Activated T-cell treated with anti-CD3 and anti-CD28 coated beads, Interleukin-2, amount 50 U/mL, for 4 hours (primary cell): ENCODE measurements around the gene DLG2. TPM values are rescaled to one million over a fixed set of nuclear protein-coding genes. Genes with fewer than 3 reads are reported as not detected.

Source experiments
- ATAC-seq, 2 donors: fragments of 200-7000 bp; cut with Tn5 transposase; one replicate each; pipeline ENCODE4 v1.10.0; 2021
- DNase-seq: peaks from one replicate; pipeline ENCODE4 v3.0.0-alpha.2; 2020
- H3K27me3 Mint-ChIP-seq: one replicate; pipeline ENCODE4 v1.8.0; 2021; ENCODE audit warnings: low read depth, mixed read lengths
- H3K36me3 Mint-ChIP-seq: one replicate; pipeline ENCODE4 v1.8.0; 2022; ENCODE audit warnings: mixed read lengths; ENCODE audit not compliant: insufficient read depth
- H3K4me1 Mint-ChIP-seq: one replicate; pipeline ENCODE4 v1.8.0; 2021; ENCODE audit warnings: low read depth, mixed read lengths
- H3K4me3 Mint-ChIP-seq: one replicate; pipeline ENCODE4 v1.8.0; 2021; ENCODE audit warnings: mild to moderate bottlenecking, moderate library complexity, mixed read lengths
- H3K9me3 Mint-ChIP-seq: one replicate; pipeline ENCODE4 v1.8.0; 2021; ENCODE audit warnings: mixed read lengths
- total RNA-seq, 3 donors: library from RNA; stranded (reverse); gene quantifications; one replicate each; pipeline ENCODE4 v1.2.1, GENCODE V29; 2021

Gene DLG2
- total RNA-seq, 3 donors from 2014 or later: 0.54 to 1.3 (median 0.58) TPM

DNA sequence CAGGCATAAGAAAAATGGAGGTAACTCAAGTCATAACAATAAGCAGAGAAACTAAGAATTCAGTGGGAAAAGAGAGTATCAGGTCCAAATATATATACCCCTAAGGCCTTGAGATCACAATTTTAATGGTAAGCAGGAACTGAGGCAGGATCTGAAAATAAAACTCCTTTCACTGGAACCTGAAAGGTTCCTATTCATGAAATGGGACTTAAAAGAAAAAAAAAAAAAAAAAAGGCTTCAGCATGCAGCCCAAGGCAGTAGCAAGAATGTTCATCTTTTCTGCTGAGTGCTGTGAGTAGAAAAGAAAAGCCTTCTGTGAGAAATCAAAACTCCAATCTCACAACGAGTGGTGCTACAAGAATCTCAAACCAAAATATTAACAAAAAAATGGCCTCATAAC is 75.3 kb downstream of the DLG2 start:
- Mint-ChIP-seq H3K4me3 (no peak overlapping the region), H3K9me3 (peaks cover 5% of the 10 kb centered on the region), H3K27me3 (peaks cover 9% of the 10 kb centered on the region), H3K36me3 (peaks cover 1% of the 10 kb centered on the region), H3K4me1 (no peaks in the 10 kb centered on the region)
- DNase-seq (no peak), ATAC-seq (no peak)

DNA sequence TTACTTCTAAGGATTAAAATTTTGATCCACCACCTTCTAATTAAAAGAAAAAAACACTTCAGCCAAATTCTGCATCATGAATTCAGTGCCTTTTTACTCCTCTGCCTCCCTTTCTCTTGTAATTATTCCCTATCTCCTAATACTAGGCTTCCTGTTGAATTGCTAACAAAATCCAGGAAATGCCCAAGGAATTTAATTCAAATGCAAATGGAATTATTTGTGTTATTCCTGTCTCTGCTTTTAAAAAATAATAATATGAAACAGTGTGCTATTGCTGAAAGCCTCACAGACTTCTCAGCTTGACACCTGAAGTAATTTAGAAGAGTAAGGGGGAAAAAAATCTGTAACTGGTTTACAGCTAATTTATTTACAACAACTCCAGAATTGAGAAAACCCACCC is 85.5 kb downstream of the DLG2 start:
- no peak for DNase-seq
- Mint-ChIP-seq H3K4me3 (no peak overlapping the region), H3K9me3 (peaks cover 7% of the 10 kb centered on the region), H3K36me3 (no peaks in the 10 kb centered on the region), H3K27me3 (no peaks in the 10 kb centered on the region), H3K4me1 (no peaks in the 10 kb centered on the region)
- no peak for ATAC-seq

DNA sequence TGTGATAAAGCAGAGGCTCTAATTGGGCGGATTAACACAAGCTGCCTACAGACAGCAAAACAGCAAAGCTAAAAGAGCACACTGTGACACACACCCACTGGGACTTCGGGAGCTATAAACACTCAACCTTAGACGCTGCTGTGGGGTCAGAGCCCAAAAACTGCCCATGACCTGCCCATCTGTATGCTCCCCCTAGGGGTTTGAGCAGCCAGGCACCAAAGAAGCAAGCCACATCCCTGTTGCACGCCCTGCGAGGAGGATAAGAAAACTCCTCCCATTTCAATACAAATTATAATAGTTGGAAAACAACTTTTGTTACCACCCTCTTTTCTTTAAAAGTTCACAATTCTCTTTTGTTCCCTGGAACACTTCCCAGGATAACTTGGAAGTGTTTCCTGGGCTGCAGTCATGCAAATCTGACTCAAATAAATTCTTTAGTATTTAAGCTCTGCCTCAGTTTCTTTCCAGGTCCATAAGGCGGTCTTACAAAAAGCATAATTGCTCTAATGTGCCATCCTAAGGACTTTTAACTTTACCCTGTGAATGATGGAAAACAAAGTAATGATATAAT is 86.4 kb downstream of the DLG2 start:
- H3K4me3 Mint-ChIP-seq: no peak overlapping the region
- no peaks in the 10 kb centered on the region for H3K4me1 Mint-ChIP-seq
- ATAC-seq (no peak), DNase-seq (no peak)
- no peaks in the 10 kb centered on the region for H3K36me3 Mint-ChIP-seq
- H3K27me3 Mint-ChIP-seq: no peaks in the 10 kb centered on the region
- peaks cover 7% of the 10 kb centered on the region for H3K9me3 Mint-ChIP-seq

DNA sequence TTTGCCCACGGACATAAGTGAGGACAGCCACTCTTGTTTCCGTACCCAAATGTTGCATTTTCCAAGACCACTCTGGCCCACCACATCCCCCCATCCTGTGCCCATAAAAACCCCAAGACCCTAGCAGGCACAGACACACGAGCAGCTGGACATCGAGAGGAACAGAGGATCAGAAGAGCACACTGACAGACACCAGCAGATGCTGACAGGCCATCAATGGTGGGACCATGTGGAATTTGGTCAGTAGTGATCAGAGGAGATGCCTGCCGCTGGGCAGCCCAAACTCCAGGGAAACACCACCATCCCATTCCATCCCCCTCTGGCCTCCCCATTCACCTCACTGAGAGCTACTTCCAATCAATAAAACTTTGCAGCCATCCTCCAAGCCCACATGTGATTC is 87.0 kb downstream of the DLG2 start:
- DNase-seq: no peak
- no peak overlapping the region for H3K4me3 Mint-ChIP-seq
- H3K4me1 Mint-ChIP-seq: no peaks in the 10 kb centered on the region
- H3K27me3 Mint-ChIP-seq: no peaks in the 10 kb centered on the region
- H3K36me3 Mint-ChIP-seq: no peaks in the 10 kb centered on the region
- peaks cover 7% of the 10 kb centered on the region for H3K9me3 Mint-ChIP-seq
- no peak for ATAC-seq

DNA sequence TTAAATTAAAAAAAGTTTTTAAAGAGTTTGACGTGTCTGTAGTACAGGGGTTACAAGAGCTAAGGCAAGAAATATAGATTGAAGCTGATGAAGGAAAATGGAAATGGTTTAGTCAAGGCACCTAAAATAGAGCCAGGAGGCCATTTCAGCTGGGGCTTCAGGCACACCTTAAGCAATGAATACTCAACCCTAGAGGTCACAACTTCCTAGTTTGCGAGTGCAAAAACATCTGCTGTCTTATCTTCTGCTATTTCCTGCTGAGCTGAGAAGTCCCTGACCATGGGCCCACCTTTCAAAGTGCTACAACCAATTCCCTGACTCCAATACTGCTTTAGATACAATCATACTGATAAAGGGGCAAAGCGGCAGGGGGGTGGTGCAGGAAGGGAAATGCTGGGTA is 87.4 kb downstream of the DLG2 start:
- Mint-ChIP-seq H3K9me3 (peaks cover 11% of the 10 kb centered on the region), H3K4me1 (no peaks in the 10 kb centered on the region)

DNA sequence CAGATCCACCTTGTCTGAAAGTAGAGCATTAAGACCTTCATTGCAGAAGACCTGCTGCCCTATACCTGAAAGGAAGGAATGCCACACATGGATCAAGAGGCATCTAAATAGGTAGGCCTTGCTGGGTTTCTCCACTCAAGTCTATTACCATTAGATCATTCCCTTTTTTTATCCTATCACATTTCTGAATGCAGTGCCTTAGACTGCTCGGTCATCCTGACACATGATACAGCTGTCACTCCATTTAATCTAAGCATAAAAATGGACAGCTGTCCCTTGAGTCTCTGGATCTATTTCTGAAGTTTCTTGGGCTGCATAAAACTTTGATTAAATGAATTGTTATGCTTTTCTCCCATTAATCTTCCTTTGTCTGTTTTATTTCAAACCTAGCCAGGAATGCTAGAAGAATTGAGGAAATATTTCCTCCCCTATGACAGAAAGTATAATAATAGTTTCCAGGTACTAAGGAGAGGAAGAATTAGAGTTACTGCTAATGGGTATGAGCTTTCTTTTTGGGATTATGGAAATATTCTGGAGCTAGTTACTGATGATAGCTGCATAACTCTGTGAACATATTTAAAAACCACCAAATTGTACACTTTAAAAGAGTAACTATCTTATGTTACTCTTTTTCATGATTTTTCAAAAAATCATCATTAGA is 88.0 kb downstream of the DLG2 start:
- no peak for DNase-seq
- H3K27me3 Mint-ChIP-seq: no peaks in the 10 kb centered on the region
- no peak for ATAC-seq
- no peak overlapping the region for H3K4me3 Mint-ChIP-seq
- H3K36me3 Mint-ChIP-seq: peaks cover 2% of the 10 kb centered on the region
- H3K4me1 Mint-ChIP-seq: no peaks in the 10 kb centered on the region
- H3K9me3 Mint-ChIP-seq: peaks cover 14% of the 10 kb centered on the region

More for the DNA sequence above, 87.4 kb downstream of the DLG2 start:
- DNase-seq (no peak), ATAC-seq (no peak)
- Mint-ChIP-seq H3K4me3 (no peak overlapping the region), H3K36me3 (peaks cover 2% of the 10 kb centered on the region), H3K27me3 (no peaks in the 10 kb centered on the region)

DNA sequence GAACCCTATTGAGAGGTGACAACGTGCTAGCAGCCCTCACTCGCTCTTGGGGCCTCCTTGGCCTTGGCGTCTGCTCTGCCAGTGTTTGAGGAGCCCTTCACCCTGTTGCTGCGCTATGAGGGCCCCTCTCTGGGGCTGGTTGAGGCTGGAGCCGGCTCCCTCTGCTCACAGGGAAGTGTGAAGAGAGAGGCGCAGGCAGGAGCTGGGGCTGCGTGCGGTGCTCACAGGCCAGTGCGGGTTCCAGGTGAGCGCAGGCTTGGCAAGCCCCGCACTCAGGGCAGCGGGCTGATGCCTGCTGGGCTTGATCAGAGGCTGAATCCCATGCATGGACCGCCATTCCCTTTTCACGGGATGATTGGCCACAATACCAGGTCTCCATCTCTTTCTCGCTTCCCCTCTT is 90.7 kb downstream of the DLG2 start:
- no peaks in the 10 kb centered on the region for H3K27me3 Mint-ChIP-seq
- DNase-seq: no peak
- peaks cover 2% of the 10 kb centered on the region for H3K36me3 Mint-ChIP-seq
- no peaks in the 10 kb centered on the region for H3K4me1 Mint-ChIP-seq
- peaks cover 14% of the 10 kb centered on the region for H3K9me3 Mint-ChIP-seq
- H3K4me3 Mint-ChIP-seq: no peak overlapping the region
- no peak for ATAC-seq

DNA sequence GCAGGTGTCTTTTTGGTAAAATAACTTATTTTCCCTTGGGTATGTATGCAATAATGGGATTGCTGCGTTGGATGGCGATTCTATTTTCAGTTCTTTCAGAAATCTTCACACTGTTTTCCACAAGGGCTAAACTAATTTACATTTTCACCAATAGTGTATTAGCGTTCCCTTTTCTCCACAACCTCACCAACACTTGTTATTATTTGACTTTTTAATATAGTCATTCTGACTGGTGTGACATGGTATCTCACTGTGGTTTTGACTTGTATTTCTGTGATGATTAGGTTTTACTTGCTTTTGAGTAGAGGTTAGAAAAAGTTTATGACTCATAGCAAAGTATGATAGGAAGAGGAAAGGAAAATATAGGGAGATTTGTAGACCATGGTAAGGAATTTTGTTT is 92.3 kb downstream of the DLG2 start:
- peaks cover 2% of the 10 kb centered on the region for H3K36me3 Mint-ChIP-seq
- no peaks in the 10 kb centered on the region for H3K4me1 Mint-ChIP-seq
- no peak for DNase-seq
- ATAC-seq: no peak
- no peaks in the 10 kb centered on the region for H3K27me3 Mint-ChIP-seq
- peaks cover 14% of the 10 kb centered on the region for H3K9me3 Mint-ChIP-seq
- no peak overlapping the region for H3K4me3 Mint-ChIP-seq

DNA sequence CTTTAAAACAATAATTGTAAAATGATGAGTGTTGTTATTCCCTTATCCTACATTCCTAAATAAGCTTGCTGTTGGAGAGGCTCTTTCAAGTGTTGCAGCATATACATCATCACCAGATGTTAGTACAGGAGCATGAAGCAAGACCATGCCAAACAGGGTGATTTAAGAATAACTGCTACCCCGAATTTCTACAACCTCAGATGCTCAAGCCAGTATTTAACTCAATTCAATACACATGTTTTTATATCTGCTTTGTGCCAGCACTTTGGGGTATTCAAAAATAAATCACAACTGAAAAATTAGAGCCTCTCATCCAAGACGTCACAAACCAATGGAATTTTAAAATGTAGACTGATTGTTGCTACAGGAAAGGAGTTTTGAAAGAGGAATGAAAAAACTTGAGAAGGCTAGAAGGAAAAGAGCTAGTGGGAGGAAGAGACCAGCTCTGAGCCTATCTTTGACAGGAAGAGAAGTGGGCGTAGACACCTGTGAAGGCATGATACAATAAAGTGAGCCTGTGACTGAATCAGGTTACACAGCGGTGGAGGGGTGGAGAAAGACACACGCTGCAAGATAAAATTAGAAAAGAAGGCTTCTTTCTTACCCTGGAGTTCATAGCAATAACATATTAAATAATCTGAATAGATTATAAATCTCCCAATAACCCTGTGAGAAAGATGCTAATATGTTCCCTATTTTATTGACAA is 95.8 kb downstream of the DLG2 start:
- Mint-ChIP-seq H3K9me3 (peaks cover 11% of the 10 kb centered on the region), H3K36me3 (peaks cover 2% of the 10 kb centered on the region), H3K4me1 (no peaks in the 10 kb centered on the region), H3K4me3 (no peak overlapping the region), H3K27me3 (no peaks in the 10 kb centered on the region)
- ATAC-seq: no peak
- DNase-seq: no peak

DNA sequence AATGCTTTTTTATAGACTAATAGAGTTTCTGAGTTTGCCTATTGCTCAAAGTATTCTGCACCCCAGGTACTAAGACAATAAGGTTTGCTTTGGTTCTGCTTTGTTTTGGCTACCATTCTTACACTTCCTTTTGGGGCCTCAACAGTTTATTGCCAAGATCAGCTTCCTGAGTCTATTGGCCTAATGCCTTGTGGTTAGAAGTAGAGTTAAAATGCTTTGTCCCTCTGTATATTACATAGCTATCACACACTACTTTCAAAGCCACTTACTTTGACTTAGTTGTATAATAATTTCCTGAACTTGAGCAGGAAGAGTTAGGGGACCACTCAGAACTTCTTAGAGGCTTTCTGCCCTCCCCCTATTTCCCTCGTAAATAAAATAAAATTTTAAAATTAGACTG is 96.5 kb downstream of the DLG2 start:
- Mint-ChIP-seq H3K27me3 (no peaks in the 10 kb centered on the region), H3K4me1 (no peaks in the 10 kb centered on the region), H3K36me3 (peaks cover 2% of the 10 kb centered on the region), H3K9me3 (peaks cover 11% of the 10 kb centered on the region), H3K4me3 (no peak overlapping the region)
- no peak for DNase-seq
- ATAC-seq: no peak

DNA sequence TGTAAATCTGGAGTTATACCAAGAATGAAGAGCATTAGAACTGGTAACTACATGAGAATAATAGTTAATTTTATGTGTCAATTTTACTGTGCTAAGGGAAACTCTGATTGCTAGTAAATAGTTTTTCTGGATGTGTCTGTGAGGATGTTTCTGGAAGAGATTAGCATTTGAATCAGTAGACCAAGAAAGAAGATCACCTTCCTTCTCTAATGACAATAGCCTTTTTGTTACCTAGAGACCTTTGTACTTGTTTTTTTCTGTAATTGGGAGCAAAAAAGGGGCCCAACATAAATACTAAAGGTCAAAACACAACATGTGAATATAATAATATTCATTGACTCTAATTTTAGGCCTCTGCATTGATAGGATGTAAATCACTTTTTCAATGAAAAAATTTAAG is 100.6 kb downstream of the DLG2 start:
- H3K4me1 Mint-ChIP-seq: no peaks in the 10 kb centered on the region
- H3K9me3 Mint-ChIP-seq: peaks cover 24% of the 10 kb centered on the region
- ATAC-seq: no peak
- peaks cover 3% of the 10 kb centered on the region for H3K36me3 Mint-ChIP-seq
- no peak overlapping the region for H3K4me3 Mint-ChIP-seq
- DNase-seq: no peak
- no peaks in the 10 kb centered on the region for H3K27me3 Mint-ChIP-seq

DNA sequence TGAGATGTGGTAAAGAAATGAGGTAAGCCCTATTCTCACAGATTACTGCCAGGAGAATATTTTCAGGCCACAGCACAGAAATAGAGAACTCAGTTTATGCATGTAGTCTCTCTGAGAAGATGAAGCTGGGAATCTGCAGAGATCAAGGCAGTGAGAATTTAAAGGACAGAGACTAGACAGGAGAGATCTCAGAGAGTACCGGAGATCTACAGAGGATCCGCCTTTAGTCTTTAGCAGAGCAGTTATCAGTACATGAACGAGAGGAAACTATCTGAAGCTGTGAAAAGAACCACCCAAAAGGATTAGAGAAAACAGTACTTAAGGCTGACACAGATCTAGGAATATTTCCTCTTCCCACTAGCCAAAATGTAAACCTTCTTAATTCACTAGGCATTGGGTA is 101.5 kb downstream of the DLG2 start:
- ATAC-seq (no peak), DNase-seq (no peak)
- Mint-ChIP-seq H3K9me3 (peaks cover 29% of the 10 kb centered on the region), H3K4me1 (no peaks in the 10 kb centered on the region), H3K36me3 (peaks cover 3% of the 10 kb centered on the region), H3K4me3 (no peak overlapping the region), H3K27me3 (no peaks in the 10 kb centered on the region)

DNA sequence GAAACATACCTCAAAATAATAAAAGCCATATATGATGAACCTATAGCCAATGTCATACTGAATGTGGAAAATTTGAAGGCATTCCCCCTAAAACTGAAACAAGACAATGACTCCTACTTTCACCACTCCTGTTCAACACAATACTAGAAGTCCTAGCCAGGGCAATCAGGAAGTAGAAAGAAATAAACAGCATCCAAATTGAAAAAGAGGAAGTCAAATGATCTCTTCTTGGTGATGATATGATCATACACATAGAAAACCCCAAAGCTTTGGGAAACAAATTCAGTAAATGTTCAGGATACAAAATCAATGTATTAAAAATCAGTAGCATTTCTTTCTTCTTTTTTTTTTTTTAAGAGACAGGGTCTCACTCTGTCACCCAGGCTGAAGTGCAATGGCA is 109.9 kb downstream of the DLG2 start:
- H3K4me3 Mint-ChIP-seq: no peak overlapping the region
- peaks cover 17% of the 10 kb centered on the region for H3K9me3 Mint-ChIP-seq

DNA sequence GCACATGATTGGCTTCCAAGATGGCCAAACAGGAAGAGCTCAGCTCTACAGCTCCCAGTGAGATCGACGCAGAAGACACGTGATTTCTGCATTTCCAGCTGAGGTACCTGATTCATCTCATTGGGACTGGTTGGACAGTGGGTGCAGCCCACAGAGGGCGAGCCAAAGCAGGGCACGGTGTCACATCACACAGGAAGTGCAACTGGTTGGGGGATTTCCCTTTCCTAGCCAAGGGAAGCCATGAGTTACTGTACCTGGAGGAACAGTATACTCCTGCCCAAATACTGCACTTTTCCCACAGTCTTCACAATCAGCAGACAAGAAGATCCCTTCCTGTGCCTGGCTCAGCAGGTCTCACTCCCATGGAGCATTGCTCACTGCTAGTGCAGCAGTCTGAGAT is 131.2 kb downstream of the DLG2 start:
- Mint-ChIP-seq H3K9me3 (peaks cover 28% of the 10 kb centered on the region), H3K4me3 (no peak overlapping the region)
- no peak for ATAC-seq

More for the DNA sequence above, 109.9 kb downstream of the DLG2 start:
- DNase-seq (no peak), ATAC-seq (no peak)
- H3K36me3 Mint-ChIP-seq: no peaks in the 10 kb centered on the region
- no peaks in the 10 kb centered on the region for H3K4me1 Mint-ChIP-seq
- no peaks in the 10 kb centered on the region for H3K27me3 Mint-ChIP-seq

DNA sequence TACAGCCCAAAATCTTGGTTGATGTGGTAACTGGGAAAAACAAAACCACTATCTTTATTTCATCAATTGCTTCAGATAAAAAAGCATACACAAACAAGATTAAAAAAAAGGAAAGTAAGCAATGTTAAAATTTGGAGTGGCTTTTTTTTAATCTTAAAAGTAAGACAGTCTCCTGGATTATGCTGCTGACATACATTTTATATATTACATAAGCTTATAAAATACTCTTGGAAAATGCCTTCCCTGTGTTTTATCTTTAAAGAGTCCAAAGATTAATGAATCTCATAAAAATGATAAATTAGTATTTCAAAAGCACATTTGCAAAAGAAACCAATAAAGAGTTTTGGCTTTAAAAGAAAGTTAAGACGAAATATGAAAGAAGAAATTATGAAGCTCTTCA is 132.7 kb downstream of the DLG2 start:
- H3K36me3 Mint-ChIP-seq: no peaks in the 10 kb centered on the region
- H3K4me1 Mint-ChIP-seq: no peaks in the 10 kb centered on the region
- no peak overlapping the region for H3K4me3 Mint-ChIP-seq
- peaks cover 31% of the 10 kb centered on the region for H3K9me3 Mint-ChIP-seq
- DNase-seq (no peak), ATAC-seq (no peak)
- peaks cover 2% of the 10 kb centered on the region for H3K27me3 Mint-ChIP-seq

More for the DNA sequence above, 131.2 kb downstream of the DLG2 start:
- no peaks in the 10 kb centered on the region for H3K36me3 Mint-ChIP-seq
- H3K27me3 Mint-ChIP-seq: peaks cover 2% of the 10 kb centered on the region
- no peak for DNase-seq
- no peaks in the 10 kb centered on the region for H3K4me1 Mint-ChIP-seq
